Activated CD8-positive, alpha-beta memory T cell treated with anti-CD3 and anti-CD28 coated beads for 1 hour (primary cell): ENCODE data around the gene PAK4.
"Not testable (repeated sequence)": the region's sequence is repeated elsewhere in the genome, so short reads cannot be mapped to it uniquely, and the experiment has no call there.

ENCODE experiments used
- DNase-seq, 2 donors: peaks; one replicate each; pipeline ENCODE4 v3.0.0-alpha.2; 2020; ENCODE audit warnings: low read depth in 1 of 2; ENCODE audit errors: extremely low read depth in 1 of 2

PAK4 gene

GRCh38 chr19:39128516-39129079, 3.0 kb downstream of the PAK4 start:
- no peak for DNase-seq

DNA sequence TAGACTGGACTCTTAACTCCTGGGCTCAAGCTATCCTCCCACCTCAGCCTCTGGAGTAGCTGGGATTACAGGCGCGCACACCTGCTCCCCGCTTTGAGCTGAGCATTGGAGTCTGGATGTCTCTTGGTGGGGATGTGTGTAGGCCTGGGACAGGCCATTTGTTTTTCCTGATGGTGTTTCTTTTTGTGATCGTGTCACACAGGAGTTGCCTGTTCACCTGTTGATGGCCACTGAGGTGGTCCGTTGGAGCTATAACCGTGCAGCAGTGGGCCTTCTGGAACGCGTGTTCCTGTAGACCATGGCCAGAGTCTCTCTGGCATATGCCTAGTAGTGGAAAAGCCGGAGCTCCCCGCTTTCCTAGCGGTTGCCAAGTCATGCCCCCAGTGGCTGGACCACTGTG, 3.5 kb downstream of the PAK4 start:
- no peak for DNase-seq

DNA sequence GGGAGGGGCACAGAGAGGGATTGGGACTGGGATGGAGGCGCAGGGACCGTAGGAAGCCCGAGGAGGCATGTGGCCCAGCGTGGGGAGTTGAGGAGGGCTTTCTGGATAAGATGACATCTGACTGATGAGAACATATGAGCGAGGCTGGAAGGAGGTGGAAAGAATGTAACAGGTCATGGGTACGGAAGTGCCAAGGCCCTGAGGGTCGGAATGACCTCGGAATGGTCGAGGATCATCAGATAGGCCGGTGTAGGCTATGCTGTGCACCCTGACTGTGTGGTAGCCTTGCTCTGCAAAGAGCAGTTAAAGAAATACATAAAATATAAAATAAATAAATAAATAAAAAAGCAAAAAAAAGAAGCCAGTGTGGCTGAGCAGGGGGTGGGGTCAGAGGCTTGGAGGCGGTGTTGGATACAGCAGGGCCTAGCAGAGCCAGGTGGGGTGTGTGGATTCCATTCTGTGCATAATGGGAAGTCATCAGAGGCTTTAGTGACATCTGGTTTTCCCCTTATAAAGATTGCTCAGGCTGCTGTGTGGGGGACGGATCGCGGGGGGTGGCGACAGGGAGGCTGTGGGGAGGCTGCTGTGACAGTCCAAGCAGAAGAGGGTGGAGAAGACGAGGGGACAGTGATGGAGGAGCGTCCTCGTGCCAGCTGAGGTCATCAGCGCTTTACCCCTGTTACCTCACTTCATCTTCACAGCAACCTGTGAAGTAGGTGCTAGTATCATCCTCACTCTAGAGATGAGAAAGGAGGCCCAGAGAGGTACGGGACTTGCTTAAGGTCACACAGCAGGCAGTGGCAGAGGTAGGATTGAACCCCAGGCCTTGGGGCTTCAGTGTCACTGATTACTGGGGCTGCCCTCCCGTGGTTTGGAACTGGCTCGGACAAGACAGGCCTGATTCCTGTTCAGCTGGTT, 5.0 kb downstream of the PAK4 start:
- no peak for DNase-seq

DNA sequence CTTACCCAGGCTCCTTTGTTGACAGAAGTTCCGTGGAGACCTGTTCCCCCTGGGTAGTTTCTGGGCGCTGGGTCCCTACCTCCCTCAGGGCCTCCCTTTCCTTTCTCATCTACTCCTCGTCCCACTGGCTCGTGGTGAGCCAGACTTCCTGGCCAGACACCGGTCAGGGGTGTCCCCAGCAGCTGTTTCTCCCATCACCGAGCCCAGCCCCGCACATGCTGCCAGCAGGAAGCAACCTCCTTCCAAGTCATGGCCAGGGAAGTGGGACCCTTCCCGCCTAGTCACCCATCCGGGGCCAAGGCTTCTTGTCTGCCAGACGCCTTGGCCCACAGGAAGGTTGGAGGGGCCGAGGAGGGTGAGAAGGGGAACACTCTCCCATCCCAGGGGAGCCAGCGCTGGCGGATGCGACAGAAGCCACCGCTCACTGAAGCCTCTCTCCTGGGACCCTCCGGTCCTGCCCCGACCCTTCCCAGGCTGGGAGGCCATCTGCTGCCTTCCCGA, 5.7 kb downstream of the PAK4 start:
- no peak for DNase-seq

DNA sequence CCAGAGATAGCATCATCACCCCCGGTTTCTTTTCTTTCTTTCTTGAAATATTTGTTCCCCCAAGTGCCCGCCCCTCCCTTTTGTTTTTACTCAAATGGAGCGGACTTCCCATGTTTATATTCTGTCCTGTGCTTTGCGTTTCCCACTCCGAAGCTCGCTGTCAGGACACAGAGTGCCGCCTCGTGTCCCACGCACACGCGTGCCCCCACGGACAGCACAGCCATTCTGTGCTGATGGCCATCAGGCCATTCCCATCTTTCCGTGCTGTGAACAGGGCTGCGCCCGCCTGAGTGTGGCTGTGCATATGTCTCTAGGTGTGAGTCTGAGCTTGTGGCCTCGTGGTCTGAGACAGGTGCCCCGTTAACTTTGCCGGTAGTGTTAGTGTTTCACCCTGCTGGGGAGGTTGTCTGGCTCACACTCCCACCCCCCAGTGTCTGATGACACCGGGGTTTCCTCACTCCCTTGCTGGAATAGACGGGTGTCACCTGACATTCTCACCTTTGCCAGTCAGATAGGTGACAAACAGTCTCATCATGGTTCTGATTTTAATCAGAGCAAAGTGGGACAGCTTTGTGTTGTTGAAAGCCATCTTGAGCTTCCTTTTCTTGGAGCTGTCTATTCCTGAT, 6.9 kb downstream of the PAK4 start:
- DNase-seq, result no peak

- no peak for DNase-seq
Measured at GRCh38 chr19:39133431-39134270, 8.1 kb downstream of the PAK4 start.

DNA sequence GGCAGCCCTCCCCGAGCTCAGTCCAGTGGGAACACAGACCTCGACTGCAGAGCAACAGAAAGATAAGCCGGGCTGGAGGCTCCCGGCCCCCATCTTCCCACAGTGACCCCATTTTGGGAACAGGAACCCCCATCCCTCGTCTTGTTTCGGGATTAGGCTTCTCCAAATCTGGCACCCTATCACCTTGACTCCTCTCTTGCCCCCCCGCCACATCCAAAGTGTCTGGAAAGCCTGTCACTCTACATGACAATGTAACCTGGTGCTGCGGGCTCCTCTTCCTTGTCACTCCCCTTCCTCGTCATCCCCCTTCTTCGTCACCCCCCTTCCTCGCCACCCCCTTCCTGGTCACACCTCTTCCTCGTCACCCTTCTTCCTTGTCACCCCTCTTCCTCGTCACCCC, 10.1 kb downstream of the PAK4 start:
- DNase-seq, result no peak

- no peak for DNase-seq
Measured at GRCh38 chr19:39136225-39136940, 10.8 kb downstream of the PAK4 start.

DNA sequence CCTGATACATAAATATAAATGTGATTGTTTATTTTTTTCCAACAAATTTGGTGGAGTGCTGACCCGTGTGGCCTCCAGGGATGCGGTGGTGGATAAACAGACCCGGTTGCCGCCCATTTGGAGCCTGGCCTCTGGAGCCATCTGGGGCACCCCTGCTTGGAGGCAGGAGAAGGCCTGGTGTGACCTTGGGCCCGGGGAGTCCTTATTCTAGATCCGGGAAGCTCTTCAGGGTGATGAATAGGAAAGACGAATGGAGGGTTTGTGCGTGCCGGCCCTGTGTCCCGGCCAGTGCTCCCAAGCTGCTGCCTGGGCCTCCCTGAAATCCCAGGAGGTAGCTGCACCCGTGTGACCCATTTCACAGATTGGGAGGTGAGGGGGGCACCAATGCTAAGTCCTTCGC, 11.5 kb downstream of the PAK4 start:
- DNase-seq, result no peak

GRCh38 chr19:39138221-39139211, 12.9 kb downstream of the PAK4 start:
- no peak for DNase-seq

DNA sequence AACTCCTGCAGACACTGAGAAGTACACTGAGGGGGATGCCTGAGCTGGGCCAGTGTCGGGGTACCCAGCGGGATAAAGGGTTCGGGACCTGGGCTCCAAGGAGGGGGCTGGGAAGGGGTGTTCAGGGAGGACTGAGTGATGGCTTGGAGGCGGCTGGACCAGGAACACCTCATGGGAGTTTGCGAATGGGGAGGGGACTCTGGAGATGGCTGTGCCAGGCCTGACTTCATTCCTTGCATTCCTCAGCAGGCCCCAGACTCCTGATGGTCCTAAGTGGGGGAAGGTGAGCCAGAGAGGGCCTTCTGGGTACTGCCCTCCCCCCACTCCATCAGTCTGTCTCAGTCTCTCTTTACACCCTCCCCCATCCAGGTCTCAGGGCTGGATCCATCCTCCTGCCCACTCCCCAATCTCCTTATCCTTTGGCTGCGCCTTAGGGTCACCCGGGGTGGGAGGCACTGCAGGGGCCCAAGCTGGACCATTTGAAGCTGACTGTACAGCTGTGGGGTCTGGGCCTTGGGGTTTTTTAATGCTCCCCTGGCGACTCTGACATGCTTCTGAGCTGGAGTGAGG, 13.8 kb downstream of the PAK4 start:
- no peak for DNase-seq

GRCh38 chr19:39139971-39140453, 14.4 kb downstream of the PAK4 start:
- DNase-seq, result no peak

DNA sequence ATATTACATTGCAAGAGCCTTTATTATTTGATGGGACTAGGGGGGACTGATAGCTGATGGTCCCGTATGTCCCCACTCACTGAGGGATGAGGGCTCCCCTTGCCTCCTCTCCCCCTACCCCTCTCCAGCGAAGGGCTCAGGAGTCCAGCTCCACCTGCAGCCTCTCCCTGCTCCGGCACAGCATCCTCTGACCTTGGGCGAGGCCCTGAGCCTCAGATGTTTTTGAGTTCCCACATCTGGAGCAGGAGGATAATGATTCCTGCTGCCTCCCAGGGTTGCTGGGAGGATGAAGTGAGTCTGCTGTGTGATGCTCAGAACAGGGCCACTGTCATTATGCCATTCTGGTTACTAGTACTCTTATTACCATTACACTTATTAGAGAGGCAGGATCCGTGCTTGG, 15.0 kb downstream of the PAK4 start:
- no peak for DNase-seq

GRCh38 chr19:39141929-39142328, 16.3 kb downstream of the PAK4 start:
- no peak for DNase-seq

DNA sequence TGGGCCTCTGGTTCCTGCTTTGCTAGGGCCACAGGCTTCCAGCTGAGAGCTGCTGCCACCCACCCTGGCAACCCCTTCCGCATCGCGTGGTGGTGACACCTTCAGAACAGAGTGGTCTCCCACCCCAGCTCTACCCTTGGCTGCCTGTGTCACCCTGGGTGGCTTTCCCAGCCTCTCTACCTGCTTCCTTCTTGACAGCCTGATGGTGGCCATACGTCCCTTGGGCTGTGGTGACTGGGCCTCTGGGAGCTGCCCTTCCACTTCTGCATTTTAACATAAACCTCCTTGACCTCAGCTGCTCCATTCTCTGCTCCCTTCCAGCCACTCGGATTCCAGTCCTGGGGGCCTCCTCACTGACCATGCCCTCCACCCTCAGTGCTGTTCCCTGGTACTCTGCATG, 17.0 kb downstream of the PAK4 start:
- DNase-seq, result no peak

- not testable (repeated sequence) for DNase-seq
Measured at GRCh38 chr19:39143757-39144289, 18.2 kb downstream of the PAK4 start.

DNA sequence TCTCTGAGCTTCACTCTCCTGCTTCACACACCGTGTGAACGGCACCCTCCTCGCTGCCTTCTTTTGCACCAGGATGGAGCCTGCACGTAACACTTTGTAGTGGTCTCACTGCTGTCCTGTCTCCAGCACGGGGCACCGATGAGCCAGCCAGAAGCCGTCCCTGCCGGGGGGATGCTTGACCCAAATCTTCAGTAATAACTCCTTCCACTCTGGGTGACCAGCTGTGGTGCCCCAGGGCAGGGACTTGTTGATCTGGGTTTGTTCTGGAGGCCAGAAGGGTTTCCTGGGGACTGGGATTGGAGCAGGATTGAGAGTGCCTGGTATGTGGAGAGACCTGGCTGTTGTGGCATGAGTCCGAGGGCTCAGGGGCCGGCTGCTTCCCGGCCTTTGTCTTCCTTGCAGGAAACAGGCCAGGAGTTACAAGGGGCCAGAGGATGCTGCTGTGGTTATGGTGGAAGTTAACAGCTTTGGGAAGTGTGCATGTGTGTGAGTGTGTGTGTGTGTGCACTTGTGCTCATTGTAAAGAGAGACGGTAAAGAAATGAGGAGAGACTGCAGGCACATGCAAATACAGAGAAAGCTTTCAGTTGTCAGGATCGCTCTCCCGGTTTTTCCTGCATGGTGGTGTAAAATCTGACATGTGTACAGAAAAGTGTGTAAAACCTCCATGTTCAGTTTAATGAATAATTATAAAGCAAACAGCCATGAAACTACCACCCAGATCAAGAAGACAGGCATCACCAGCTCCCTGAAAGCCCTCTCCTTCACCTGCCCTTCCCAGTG, 18.9 kb downstream of the PAK4 start:
- no peak for DNase-seq
